Measurements from ENCODE around the gene TTLL4.
"Not testable (repeated sequence)": the region's sequence is repeated elsewhere in the genome, so short reads cannot be mapped to it uniquely, and the experiment has no call there.

Gene TTLL4, protein sequence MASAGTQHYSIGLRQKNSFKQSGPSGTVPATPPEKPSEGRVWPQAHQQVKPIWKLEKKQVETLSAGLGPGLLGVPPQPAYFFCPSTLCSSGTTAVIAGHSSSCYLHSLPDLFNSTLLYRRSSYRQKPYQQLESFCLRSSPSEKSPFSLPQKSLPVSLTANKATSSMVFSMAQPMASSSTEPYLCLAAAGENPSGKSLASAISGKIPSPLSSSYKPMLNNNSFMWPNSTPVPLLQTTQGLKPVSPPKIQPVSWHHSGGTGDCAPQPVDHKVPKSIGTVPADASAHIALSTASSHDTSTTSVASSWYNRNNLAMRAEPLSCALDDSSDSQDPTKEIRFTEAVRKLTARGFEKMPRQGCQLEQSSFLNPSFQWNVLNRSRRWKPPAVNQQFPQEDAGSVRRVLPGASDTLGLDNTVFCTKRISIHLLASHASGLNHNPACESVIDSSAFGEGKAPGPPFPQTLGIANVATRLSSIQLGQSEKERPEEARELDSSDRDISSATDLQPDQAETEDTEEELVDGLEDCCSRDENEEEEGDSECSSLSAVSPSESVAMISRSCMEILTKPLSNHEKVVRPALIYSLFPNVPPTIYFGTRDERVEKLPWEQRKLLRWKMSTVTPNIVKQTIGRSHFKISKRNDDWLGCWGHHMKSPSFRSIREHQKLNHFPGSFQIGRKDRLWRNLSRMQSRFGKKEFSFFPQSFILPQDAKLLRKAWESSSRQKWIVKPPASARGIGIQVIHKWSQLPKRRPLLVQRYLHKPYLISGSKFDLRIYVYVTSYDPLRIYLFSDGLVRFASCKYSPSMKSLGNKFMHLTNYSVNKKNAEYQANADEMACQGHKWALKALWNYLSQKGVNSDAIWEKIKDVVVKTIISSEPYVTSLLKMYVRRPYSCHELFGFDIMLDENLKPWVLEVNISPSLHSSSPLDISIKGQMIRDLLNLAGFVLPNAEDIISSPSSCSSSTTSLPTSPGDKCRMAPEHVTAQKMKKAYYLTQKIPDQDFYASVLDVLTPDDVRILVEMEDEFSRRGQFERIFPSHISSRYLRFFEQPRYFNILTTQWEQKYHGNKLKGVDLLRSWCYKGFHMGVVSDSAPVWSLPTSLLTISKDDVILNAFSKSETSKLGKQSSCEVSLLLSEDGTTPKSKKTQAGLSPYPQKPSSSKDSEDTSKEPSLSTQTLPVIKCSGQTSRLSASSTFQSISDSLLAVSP

DNA sequence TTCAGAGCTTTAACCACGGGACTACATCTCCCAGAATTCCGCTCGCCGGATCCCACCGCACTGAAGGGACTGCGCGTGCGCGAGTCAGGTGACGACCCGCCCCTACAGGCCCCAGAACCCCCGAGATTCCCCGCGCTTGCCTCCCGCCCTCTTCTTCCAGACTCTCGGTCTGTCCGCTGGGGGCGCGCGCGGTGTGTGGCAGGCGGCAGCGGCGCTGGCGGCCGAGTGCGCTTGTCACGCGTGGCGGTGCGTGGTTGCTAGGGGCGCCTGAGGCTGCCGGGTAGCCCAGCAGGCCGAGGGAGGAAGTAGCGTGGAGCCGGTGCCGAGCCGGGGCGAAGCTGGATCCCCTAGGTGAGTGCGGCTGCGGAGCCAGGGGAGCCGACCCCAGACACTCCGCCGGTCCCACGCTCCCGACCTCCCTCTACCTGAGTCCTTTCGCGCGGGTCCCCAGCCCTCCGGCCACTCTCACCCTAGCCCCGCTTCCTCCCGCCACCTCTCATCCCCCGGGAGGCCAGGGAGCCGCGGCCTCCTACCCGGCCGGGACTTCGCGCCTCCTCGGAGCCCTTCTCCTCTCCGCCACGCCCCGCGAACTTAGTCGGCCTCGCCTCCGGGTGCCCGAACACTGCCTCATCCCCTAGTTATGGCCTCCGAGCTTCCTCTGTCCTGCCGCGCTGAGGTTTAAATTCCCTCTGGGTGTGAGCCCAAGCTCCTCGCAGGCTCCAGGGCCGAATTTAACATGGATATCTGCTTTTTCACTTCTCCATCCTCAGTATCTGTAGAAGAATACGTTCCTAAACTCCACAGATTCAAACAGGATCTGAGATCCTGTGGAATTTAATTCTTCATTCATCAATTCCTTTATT is at the start of gene TTLL4:
TSS of gene TTLL4 (plus strand) at position 149 of the 863 bp plus-strand sequence. CDS start 26,842 bp downstream, outside the sequence.
- peak within 1 kb of the TSS; percentile 88 for H3K4me3 Mint-ChIP-seq
- peaks cover 10% of the 10 kb centered on the region for H3K36me3 Mint-ChIP-seq (ENCODE audit: insufficient read depth)
- ATAC-seq (replicated peaks; ENCODE audit: extremely low read depth, poor library complexity, severe bottlenecking) (peak; percentile 98), DNase-seq (ENCODE audit: low spot score in 2 of 2) (peak; percentile 97 to 98)
- H3K27me3 Mint-ChIP-seq, result no peaks in the 10 kb centered on the region
- H3K4me1 Mint-ChIP-seq, result peaks cover 20% of the 10 kb centered on the region
- H3K9me3 Mint-ChIP-seq, result no peaks in the 10 kb centered on the region
- H3K27ac Mint-ChIP-seq (ENCODE audit: low read depth), result peak within 1 kb of the TSS; percentile 95

DNA sequence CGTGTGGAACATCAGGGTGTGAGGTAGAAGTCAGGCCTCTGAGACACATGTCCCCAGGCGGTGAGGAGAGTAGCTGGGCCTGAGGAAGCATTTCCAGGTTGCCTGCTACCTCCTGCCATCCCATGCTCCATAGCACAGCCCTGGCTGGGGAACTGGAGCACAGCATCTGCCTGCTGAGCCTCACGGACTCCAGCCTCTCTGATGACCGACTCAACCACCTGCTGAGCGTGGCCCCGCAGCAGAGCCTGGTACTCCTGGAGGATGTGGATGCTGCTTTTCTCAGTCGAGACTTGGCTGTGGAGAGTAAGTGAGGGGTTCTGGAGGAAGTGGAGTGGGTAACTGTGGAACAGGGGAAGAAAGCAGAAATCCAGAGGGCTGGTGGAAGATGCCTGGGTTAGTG is 48.3 kb upstream of the TTLL4 start:
- Mint-ChIP-seq H3K27me3 (no peaks in the 10 kb centered on the region), H3K36me3 (ENCODE audit: insufficient read depth) (peaks cover 34% of the 10 kb centered on the region), H3K4me1 (peaks cover 26% of the 10 kb centered on the region), H3K4me3 (no peak overlapping the region), H3K27ac (ENCODE audit: low read depth) (no peak overlapping the region), H3K9me3 (no peaks in the 10 kb centered on the region)
- DNase-seq (ENCODE audit: low spot score in 2 of 2) (no peak), ATAC-seq (replicated peaks; ENCODE audit: extremely low read depth, poor library complexity, severe bottlenecking) (no peak)

DNA sequence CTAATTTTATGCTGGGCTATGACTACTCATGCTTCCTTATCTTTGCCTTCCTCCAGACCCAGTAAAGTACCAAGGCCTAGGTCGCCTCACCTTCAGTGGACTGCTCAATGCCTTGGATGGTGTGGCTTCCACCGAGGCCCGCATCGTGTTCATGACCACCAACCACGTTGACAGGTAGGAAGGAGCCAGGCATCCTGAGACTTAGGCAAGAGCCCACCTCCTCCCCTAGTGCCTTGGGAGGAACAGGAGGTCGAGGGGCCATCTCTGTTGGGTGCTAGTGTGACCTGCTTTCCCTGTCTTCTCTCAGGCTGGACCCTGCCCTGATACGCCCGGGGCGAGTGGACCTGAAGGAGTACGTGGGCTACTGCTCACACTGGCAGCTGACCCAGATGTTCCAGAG is 47.8 kb upstream of the TTLL4 start:
- H3K4me1 Mint-ChIP-seq, result peaks cover 22% of the 10 kb centered on the region
- no peak overlapping the region for H3K27ac Mint-ChIP-seq (ENCODE audit: low read depth)
- H3K4me3 Mint-ChIP-seq, result no peak overlapping the region
- no peak for DNase-seq (ENCODE audit: low spot score in 2 of 2)
- H3K27me3 Mint-ChIP-seq, result no peaks in the 10 kb centered on the region
- peaks cover 38% of the 10 kb centered on the region for H3K36me3 Mint-ChIP-seq (ENCODE audit: insufficient read depth)
- no peak for ATAC-seq (replicated peaks; ENCODE audit: extremely low read depth, poor library complexity, severe bottlenecking)
- no peaks in the 10 kb centered on the region for H3K9me3 Mint-ChIP-seq

DNA sequence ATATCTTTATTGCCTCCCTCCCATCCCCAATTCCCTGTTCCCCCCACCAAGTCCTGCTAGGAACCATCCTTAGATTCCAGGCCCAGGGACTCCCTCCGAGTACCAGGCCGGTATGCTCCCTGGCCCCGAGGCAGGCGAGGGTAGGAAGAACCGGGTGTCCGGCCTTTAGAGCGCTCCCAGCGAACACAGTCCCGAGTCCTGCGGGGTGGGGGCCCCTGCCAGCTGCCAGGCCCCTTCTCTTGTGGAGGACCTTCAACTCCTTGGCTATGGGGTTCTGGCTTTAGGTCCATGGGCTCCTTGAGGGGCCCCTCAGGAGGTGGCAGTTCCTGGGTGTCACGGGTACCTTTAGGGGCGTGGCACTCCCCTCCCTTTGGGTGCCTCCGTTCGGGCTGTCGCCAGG is 46.7 kb upstream of the TTLL4 start:
- H3K36me3 Mint-ChIP-seq (ENCODE audit: insufficient read depth), result peaks cover 41% of the 10 kb centered on the region
- no peak overlapping the region for H3K27ac Mint-ChIP-seq (ENCODE audit: low read depth)
- DNase-seq (ENCODE audit: low spot score in 2 of 2) (no peak), ATAC-seq (replicated peaks; ENCODE audit: extremely low read depth, poor library complexity, severe bottlenecking) (no peak)
- no peak overlapping the region for H3K4me3 Mint-ChIP-seq
- H3K27me3 Mint-ChIP-seq, result no peaks in the 10 kb centered on the region
- peaks cover 14% of the 10 kb centered on the region for H3K4me1 Mint-ChIP-seq
- H3K9me3 Mint-ChIP-seq, result no peaks in the 10 kb centered on the region

DNA sequence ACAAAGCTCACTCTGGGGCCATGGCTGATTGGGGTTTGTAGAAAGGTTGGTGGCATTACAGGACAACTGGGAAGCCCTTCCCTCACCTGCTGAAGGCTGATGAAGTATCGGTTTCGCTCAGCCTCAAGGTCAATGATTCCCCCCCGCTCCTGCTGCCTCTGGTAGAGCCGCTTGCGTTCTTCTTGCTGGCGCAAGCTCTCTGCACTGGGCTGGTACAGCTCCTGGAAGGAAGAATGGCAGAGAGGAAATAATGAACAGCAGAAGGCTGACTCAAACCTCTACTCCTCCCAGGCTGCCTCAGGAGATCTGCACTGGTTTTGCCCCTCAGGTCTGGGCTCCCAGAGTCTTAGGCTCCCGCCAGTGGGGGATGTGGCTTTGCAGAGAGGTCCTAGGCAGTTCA is 46.0 kb upstream of the TTLL4 start:
- Mint-ChIP-seq H3K27me3 (no peaks in the 10 kb centered on the region), H3K9me3 (no peaks in the 10 kb centered on the region), H3K4me1 (peaks cover 13% of the 10 kb centered on the region), H3K4me3 (no peak overlapping the region), H3K27ac (ENCODE audit: low read depth) (no peak overlapping the region), H3K36me3 (ENCODE audit: insufficient read depth) (peaks cover 41% of the 10 kb centered on the region)
- ATAC-seq (replicated peaks; ENCODE audit: extremely low read depth, poor library complexity, severe bottlenecking), result no peak
- DNase-seq (ENCODE audit: low spot score in 2 of 2), result no peak

DNA sequence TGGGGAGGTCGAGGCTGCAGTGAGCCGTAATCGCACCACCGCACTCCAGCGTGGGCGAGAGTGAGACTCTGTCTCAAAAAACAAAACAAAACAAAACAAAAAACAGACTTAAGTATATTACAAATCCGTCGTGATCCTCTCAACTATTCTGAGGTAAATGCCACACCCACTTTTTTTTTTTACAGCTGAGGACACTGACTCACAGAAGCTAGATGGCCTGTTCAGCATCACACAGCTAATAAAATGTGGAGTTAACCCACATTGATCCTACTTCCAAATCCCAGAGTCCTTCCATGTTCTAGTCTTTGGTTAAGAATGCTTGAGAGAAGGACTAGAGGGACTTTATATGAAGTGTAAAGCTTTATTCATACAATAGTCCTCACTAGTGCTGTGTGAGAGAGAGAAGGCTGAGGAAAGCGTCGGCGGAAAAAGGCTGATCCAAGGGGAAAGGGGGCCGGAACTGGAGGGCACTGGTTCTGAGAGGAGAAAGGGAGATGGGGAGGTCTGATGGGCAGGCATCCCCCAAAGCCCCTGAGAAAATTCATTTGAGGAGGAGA is 39.5 kb upstream of the TTLL4 start:
- Mint-ChIP-seq H3K9me3 (no peaks in the 10 kb centered on the region), H3K27ac (ENCODE audit: low read depth) (peak overlapping the region; percentile 97), H3K27me3 (no peaks in the 10 kb centered on the region), H3K4me3 (peak overlapping the region; percentile 97), H3K36me3 (ENCODE audit: insufficient read depth) (peaks cover 35% of the 10 kb centered on the region), H3K4me1 (peaks cover 28% of the 10 kb centered on the region)
- DNase-seq (ENCODE audit: low spot score in 2 of 2), result no peak
- no peak for ATAC-seq (replicated peaks; ENCODE audit: extremely low read depth, poor library complexity, severe bottlenecking)

DNA sequence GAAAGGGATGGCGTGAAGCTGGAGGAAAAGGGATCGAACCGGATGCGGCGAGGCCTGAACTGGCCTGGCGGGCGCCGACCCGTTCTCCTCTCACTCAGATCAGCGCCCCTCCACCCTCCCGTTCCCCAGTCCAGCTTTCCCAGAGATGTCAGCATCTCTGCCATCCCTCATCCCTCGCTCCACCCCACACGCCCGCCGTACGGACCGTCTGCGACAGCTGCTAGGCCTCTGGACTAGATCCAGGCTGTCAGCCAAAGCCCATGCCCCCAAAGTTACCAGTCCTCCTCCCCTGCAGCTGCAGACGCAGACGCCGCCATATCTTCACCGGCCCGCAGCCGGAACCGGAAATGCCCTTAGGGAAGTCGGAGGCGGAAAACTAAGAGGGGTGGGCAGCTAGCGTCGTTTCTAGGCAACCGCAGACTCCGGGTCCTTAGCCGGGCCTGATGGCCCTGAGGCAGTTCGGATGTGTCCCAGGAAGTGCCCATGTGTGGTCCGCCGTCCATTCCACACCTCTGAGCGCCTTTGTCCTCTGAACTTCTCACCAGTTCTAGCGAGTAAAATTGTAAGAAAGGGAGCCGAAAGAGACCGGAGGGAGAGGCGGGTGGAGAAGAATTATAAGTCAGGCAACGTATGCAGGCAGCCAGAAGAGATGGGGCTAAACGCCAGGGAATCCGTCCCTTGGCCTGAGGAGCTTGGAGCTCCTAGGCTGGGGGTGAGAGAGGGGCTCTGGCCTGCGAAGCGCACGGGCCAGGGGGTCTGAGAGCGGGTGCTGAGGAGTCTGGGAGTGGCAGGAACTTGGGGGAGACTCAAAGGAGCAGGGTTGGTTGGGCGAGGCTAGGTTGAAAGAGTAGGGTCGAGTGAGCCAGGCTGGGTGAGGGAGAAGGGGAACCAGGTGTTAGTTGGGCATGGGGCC is 38.7 kb upstream of the TTLL4 start, which contains the start of the genes RNF25 and STK36:
TSS of gene RNF25 (minus strand) at position 349 of the 913 bp plus-strand sequence. CDS start at position 317, 32 bp downstream.
TSS of gene STK36 (plus strand) at position 433 of the 913 bp plus-strand sequence. CDS start 744 bp downstream, outside the sequence.
- peaks cover 29% of the 10 kb centered on the region for H3K36me3 Mint-ChIP-seq (ENCODE audit: insufficient read depth)
- no peaks in the 10 kb centered on the region for H3K27me3 Mint-ChIP-seq
- H3K4me3 Mint-ChIP-seq, result peak within 1 kb of the TSS; percentile 97
- peaks cover 28% of the 10 kb centered on the region for H3K4me1 Mint-ChIP-seq
- DNase-seq (ENCODE audit: low spot score in 2 of 2) (peak; percentile 54 to 62), ATAC-seq (replicated peaks; ENCODE audit: extremely low read depth, poor library complexity, severe bottlenecking) (peak; percentile 95)
- peak within 1 kb of the TSS; percentile 97 for H3K27ac Mint-ChIP-seq (ENCODE audit: low read depth)
- H3K9me3 Mint-ChIP-seq, result no peaks in the 10 kb centered on the region

DNA sequence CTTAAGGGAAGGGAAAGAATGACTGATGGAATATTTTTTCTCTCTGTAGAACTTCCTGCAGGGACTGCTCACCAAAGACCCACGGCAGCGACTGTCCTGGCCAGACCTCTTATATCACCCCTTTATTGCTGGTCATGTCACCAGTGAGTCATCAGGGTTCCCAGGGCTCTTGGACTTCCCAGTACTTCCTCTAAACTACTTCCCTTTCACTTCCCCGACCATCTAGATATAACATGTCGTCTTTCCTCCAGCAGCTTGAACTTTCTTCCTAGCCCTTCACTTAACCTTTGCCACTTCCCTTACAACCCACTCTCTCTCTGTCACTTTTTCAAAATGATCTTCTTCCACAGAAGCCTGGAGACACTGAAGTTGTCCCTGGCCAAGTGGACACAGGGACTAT is 31.5 kb upstream of the TTLL4 start:
- H3K36me3 Mint-ChIP-seq (ENCODE audit: insufficient read depth), result peaks cover 1% of the 10 kb centered on the region
- H3K27me3 Mint-ChIP-seq, result no peaks in the 10 kb centered on the region
- no peak overlapping the region for H3K27ac Mint-ChIP-seq (ENCODE audit: low read depth)
- DNase-seq (ENCODE audit: low spot score in 2 of 2) (no peak), ATAC-seq (replicated peaks; ENCODE audit: extremely low read depth, poor library complexity, severe bottlenecking) (no peak)
- no peaks in the 10 kb centered on the region for H3K4me1 Mint-ChIP-seq
- no peaks in the 10 kb centered on the region for H3K9me3 Mint-ChIP-seq
- no peak overlapping the region for H3K4me3 Mint-ChIP-seq

DNA sequence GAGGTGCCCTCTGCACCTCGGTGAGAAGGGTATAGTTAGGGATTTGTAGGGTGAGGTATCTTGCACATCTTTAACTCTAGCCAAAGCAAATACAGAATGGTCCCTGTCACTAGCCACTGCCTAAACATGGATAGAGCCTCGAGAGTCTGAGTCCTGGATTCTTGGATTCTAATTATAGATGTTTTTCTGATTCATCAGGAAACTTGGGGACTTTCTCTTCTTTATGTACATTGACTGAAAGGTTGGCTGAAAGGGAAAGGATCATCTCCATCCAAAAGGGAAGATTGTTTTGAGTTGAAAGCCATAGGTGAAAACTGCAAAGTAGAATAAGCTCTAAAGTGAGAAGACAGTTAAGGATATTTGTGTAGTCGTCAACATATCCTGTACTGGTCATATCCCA is 30.6 kb upstream of the TTLL4 start:
- Mint-ChIP-seq H3K27ac (ENCODE audit: low read depth) (no peak overlapping the region), H3K27me3 (no peaks in the 10 kb centered on the region), H3K4me3 (no peak overlapping the region), H3K4me1 (no peaks in the 10 kb centered on the region), H3K36me3 (ENCODE audit: insufficient read depth) (peaks cover 1% of the 10 kb centered on the region), H3K9me3 (no peaks in the 10 kb centered on the region)
- ATAC-seq (replicated peaks; ENCODE audit: extremely low read depth, poor library complexity, severe bottlenecking) (no peak), DNase-seq (ENCODE audit: low spot score in 2 of 2) (no peak)

DNA sequence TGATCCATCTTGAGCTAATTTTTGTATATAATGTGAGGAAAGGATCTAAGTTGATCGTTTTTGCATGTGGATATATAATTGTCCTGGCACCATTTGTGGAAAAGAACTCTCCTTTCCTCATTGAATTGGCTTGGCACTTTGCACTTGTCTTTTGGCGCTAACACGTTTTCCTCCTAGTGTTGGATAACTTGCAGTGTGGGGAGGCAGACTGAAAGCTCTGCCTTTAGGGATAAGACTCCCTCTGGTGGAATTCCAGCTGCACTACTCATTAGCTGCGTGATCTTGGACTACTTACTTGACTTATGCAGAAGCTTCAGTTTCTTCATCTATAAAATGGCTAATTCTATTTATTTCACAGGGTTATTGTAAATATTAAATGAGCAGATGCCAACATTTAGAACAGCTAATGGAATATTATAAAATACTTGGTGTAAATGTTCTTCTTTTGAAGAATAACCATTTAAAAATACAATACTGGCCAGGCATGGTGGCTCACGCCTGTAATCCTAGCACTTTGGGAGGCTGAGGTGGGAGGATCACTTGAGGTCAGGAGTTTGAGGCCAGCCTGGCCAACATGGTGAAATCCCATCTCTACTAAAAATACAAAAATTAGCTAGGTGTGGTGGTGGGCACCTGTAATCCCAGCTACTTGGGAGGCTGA is 23.1 kb upstream of the TTLL4 start:
- not testable (repeated sequence) for H3K36me3 Mint-ChIP-seq (ENCODE audit: insufficient read depth); DNase-seq (ENCODE audit: low spot score in 2 of 2); H3K4me1 Mint-ChIP-seq; H3K4me3 Mint-ChIP-seq; H3K27ac Mint-ChIP-seq (ENCODE audit: low read depth); ATAC-seq (replicated peaks; ENCODE audit: extremely low read depth, poor library complexity, severe bottlenecking); H3K9me3 Mint-ChIP-seq; H3K27me3 Mint-ChIP-seq

All from central memory CD8-positive, alpha-beta T cell (primary cell).